HUES64 (cell line): ENCODE measurements around the gene WWOX.

Experiments
- H3K27ac ChIP-seq: 2 replicates; pipeline ENCODE4 v1.7.0; 2013; ENCODE audit warnings: low read depth, low read length, inconsistent platforms
- H3K27me3 ChIP-seq: 2 replicates; pipeline ENCODE4 v1.6.1; 2013; ENCODE audit warnings: mild to moderate bottlenecking, low read length; ENCODE audit not compliant: insufficient read depth
- H3K36me3 ChIP-seq: 2 replicates; pipeline ENCODE4 v1.6.1; 2013; ENCODE audit warnings: mild to moderate bottlenecking, low read length; ENCODE audit not compliant: insufficient read depth
- H3K4me1 ChIP-seq: 2 replicates; pipeline ENCODE4 v1.6.1; 2013; ENCODE audit warnings: mild to moderate bottlenecking, low read length, moderate library complexity; ENCODE audit not compliant: insufficient read depth
- H3K4me3 ChIP-seq: 2 replicates; pipeline ENCODE4 v1.5.1; 2013; ENCODE audit warnings: mild to moderate bottlenecking, low read length, moderate library complexity
- H3K9ac ChIP-seq: 2 replicates; pipeline ENCODE4 v1.6.1; 2013; ENCODE audit warnings: mild to moderate bottlenecking, low read depth, low read length
- H3K9me3 ChIP-seq: 2 replicates; pipeline ENCODE4 v1.6.1; 2013; ENCODE audit warnings: low read depth, low read length; ENCODE audit not compliant: insufficient read depth
- WGBS: fragments of 150-250, 120-280 bp; methylation state at CpG from one replicate; pipeline ENCODE4 v1.1.7; 2013; ENCODE audit warnings: missing lambda C conversion rate; 5-methylcytosine and 5-hydroxymethylcytosine counted together

The WWOX gene

GRCh38 chr16:78648517-78648916, 549.1 kb downstream of the WWOX start:
- H3K27me3 ChIP-seq, result no peaks in the 10 kb centered on the region
- H3K27ac ChIP-seq, result no peak overlapping the region
- H3K4me3 ChIP-seq, result no peak overlapping the region
- WGBS, result 93% methylated on average over 3 of the region's 3 CpGs
- H3K36me3 ChIP-seq, result no peaks in the 10 kb centered on the region
- H3K4me1 ChIP-seq, result no peaks in the 10 kb centered on the region
- no peak overlapping the region for H3K9ac ChIP-seq
- no peaks in the 10 kb centered on the region for H3K9me3 ChIP-seq

- WGBS, result 88% methylated on average over 8 of the region's 8 CpGs
- no peaks in the 10 kb centered on the region for H3K9me3 ChIP-seq
Observed at GRCh38 chr16:78650339-78651074, 551.1 kb downstream of the WWOX start.

GRCh38 chr16:78654929-78655328, 555.5 kb downstream of the WWOX start:
- Histone ChIP-seq H3K9ac (no peak overlapping the region), H3K36me3 (no peaks in the 10 kb centered on the region), H3K27me3 (no peaks in the 10 kb centered on the region), H3K9me3 (no peaks in the 10 kb centered on the region), H3K27ac (no peak overlapping the region), H3K4me3 (no peak overlapping the region), H3K4me1 (peaks cover 5% of the 10 kb centered on the region; the same call in 1 of the 2 replicates)
- 95% methylated on average over 8 of the region's 8 CpGs for WGBS

More at GRCh38 chr16:78650339-78651074, 551.1 kb downstream of the WWOX start:
- no peaks in the 10 kb centered on the region for H3K36me3 ChIP-seq
- H3K4me3 ChIP-seq, result no peak overlapping the region
- no peak overlapping the region for H3K27ac ChIP-seq
- no peaks in the 10 kb centered on the region for H3K4me1 ChIP-seq
- H3K9ac ChIP-seq, result no peak overlapping the region
- H3K27me3 ChIP-seq, result no peaks in the 10 kb centered on the region

GRCh38 chr16:78655331-78656113, 556.1 kb downstream of the WWOX start:
- H3K9me3 ChIP-seq, result no peaks in the 10 kb centered on the region
- H3K4me1 ChIP-seq, result peaks cover 5% of the 10 kb centered on the region; the same call in 1 of the 2 replicates
- H3K36me3 ChIP-seq, result no peaks in the 10 kb centered on the region
- H3K4me3 ChIP-seq, result no peak overlapping the region
- no peak overlapping the region for H3K27ac ChIP-seq
- no peak overlapping the region for H3K9ac ChIP-seq
- no peaks in the 10 kb centered on the region for H3K27me3 ChIP-seq
- WGBS, result 92% methylated on average over 5 of the region's 5 CpGs

- 87% methylated on average over 9 of the region's 10 CpGs for WGBS
Observed at GRCh38 chr16:78656887-78657286, 557.4 kb downstream of the WWOX start.

GRCh38 chr16:78659216-78659615, 559.8 kb downstream of the WWOX start:
- H3K4me1 ChIP-seq, result peaks cover 5% of the 10 kb centered on the region; the same call in 1 of the 2 replicates
- WGBS, result 95% methylated on average over 9 of the region's 9 CpGs
- no peaks in the 10 kb centered on the region for H3K9me3 ChIP-seq
- no peak overlapping the region for H3K27ac ChIP-seq
- no peak overlapping the region for H3K9ac ChIP-seq
- no peak overlapping the region for H3K4me3 ChIP-seq
- no peaks in the 10 kb centered on the region for H3K27me3 ChIP-seq
- no peaks in the 10 kb centered on the region for H3K36me3 ChIP-seq

More at GRCh38 chr16:78656887-78657286, 557.4 kb downstream of the WWOX start:
- H3K9ac ChIP-seq, result no peak overlapping the region
- no peak overlapping the region for H3K27ac ChIP-seq
- no peaks in the 10 kb centered on the region for H3K36me3 ChIP-seq
- H3K27me3 ChIP-seq, result no peaks in the 10 kb centered on the region
- peaks cover 5% of the 10 kb centered on the region; the same call in 1 of the 2 replicates for H3K4me1 ChIP-seq
- H3K4me3 ChIP-seq, result no peak overlapping the region
- no peaks in the 10 kb centered on the region for H3K9me3 ChIP-seq

- Histone ChIP-seq H3K9me3 (no peaks in the 10 kb centered on the region), H3K27me3 (no peaks in the 10 kb centered on the region), H3K9ac (no peak overlapping the region), H3K27ac (no peak overlapping the region), H3K4me3 (no peak overlapping the region), H3K4me1 (peaks cover 8% of the 10 kb centered on the region), H3K36me3 (no peaks in the 10 kb centered on the region)
- 56% methylated on average over 3 of the region's 3 CpGs for WGBS
Observed at GRCh38 chr16:78659668-78660217, 560.3 kb downstream of the WWOX start.

- Histone ChIP-seq H3K9me3 (no peaks in the 10 kb centered on the region), H3K4me3 (no peak overlapping the region), H3K9ac (no peak overlapping the region), H3K27me3 (no peaks in the 10 kb centered on the region), H3K36me3 (no peaks in the 10 kb centered on the region), H3K27ac (no peak overlapping the region), H3K4me1 (peaks cover 10% of the 10 kb centered on the region)
- no CpG with 5 or more reads among the region's 1 CpG for WGBS
Observed at GRCh38 chr16:78660795-78661194, 561.3 kb downstream of the WWOX start.

GRCh38 chr16:78663690-78664089, 564.2 kb downstream of the WWOX start:
- Histone ChIP-seq H3K9me3 (no peaks in the 10 kb centered on the region), H3K4me3 (no peak overlapping the region), H3K36me3 (no peaks in the 10 kb centered on the region), H3K27ac (no peak overlapping the region), H3K9ac (no peak overlapping the region), H3K27me3 (no peaks in the 10 kb centered on the region), H3K4me1 (peaks cover 10% of the 10 kb centered on the region)
- WGBS, result 94% methylated on average over 5 of the region's 5 CpGs

- no peak overlapping the region for H3K9ac ChIP-seq
- H3K4me1 ChIP-seq, result peaks cover 8% of the 10 kb centered on the region
- no peaks in the 10 kb centered on the region for H3K36me3 ChIP-seq
- H3K9me3 ChIP-seq, result no peaks in the 10 kb centered on the region
- 83% methylated on average over 19 of the region's 19 CpGs for WGBS
- no peak overlapping the region for H3K27ac ChIP-seq
- no peaks in the 10 kb centered on the region for H3K27me3 ChIP-seq
- H3K4me3 ChIP-seq, result no peak overlapping the region
Observed at GRCh38 chr16:78664811-78665772, 565.6 kb downstream of the WWOX start.
